ENCODE data around the gene ZSWIM5.

ZSWIM5 gene

GRCh38 chr1:45035631-45036301 is 170.6 kb downstream of the ZSWIM5 start:
- no peak for DNase-seq (ENCODE audit: low read depth)
- TF ChIP-seq, protein P1, sequence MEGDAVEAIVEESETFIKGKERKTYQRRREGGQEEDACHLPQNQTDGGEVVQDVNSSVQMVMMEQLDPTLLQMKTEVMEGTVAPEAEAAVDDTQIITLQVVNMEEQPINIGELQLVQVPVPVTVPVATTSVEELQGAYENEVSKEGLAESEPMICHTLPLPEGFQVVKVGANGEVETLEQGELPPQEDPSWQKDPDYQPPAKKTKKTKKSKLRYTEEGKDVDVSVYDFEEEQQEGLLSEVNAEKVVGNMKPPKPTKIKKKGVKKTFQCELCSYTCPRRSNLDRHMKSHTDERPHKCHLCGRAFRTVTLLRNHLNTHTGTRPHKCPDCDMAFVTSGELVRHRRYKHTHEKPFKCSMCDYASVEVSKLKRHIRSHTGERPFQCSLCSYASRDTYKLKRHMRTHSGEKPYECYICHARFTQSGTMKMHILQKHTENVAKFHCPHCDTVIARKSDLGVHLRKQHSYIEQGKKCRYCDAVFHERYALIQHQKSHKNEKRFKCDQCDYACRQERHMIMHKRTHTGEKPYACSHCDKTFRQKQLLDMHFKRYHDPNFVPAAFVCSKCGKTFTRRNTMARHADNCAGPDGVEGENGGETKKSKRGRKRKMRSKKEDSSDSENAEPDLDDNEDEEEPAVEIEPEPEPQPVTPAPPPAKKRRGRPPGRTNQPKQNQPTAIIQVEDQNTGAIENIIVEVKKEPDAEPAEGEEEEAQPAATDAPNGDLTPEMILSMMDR (conservative IDR thresholded peaks at IDR 0.05; ENCODE audit: low read depth, low read length): no peak
- H3K4me3 ChIP-seq (ENCODE audit: low read depth, low read length): no peak overlapping the region

DNA sequence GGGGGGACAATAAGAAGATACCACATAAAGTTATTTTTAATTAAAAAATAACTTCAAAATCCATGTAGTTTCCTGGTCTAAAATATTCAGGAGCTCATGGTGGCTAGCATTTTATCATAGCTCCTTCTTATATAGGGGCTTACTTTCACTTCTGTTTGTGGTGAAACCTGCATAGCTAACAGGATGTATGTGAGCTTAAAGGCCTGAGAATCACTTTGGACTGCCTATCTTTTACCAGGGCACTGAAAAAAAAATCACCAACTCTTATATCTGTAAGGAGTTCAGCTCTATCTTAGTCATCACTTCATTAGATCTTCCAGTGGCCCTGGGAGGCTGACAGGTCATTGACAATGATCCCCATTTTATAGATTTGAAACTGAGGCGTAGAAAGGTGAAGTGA is 173.0 kb downstream of the ZSWIM5 start:
- no peak for DNase-seq (ENCODE audit: low read depth)
- H3K4me3 ChIP-seq (ENCODE audit: low read depth, low read length): no peak overlapping the region
- TF ChIP-seq, protein P1 (conservative IDR thresholded peaks at IDR 0.05; ENCODE audit: low read depth, low read length): no peak

- no peak overlapping the region for H3K4me3 ChIP-seq (ENCODE audit: low read depth, low read length)
- DNase-seq (ENCODE audit: low read depth): no peak
- TF ChIP-seq, protein P1 (conservative IDR thresholded peaks at IDR 0.05; ENCODE audit: low read depth, low read length): no peak
These were observed 173.6 kb downstream of the ZSWIM5 start for GRCh38 chr1:45032837-45033236.

DNA sequence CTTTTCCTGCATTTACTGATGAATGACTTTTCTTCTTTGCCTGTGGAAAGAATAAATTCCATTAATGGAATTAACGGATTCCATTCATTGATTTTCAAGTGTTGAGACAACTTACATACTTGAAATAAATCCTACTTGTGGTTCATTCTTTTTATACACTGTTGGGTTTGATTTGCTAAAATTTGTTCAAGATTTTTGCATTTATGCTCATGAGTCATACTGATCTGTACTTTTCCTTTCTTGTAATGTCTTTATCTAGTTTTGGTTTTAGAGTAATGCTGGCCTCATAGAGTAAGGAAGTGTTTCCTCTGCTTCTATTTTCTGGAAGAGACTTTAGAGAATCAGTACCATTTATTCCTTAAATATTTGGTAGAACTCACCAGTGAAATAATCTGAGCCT is 180.0 kb downstream of the ZSWIM5 start:
- DNase-seq (ENCODE audit: low read depth): peak; percentile 21
- TF ChIP-seq, protein P1 (conservative IDR thresholded peaks at IDR 0.05; ENCODE audit: low read depth, low read length): no peak
- no peak overlapping the region for H3K4me3 ChIP-seq (ENCODE audit: low read depth, low read length)

DNA sequence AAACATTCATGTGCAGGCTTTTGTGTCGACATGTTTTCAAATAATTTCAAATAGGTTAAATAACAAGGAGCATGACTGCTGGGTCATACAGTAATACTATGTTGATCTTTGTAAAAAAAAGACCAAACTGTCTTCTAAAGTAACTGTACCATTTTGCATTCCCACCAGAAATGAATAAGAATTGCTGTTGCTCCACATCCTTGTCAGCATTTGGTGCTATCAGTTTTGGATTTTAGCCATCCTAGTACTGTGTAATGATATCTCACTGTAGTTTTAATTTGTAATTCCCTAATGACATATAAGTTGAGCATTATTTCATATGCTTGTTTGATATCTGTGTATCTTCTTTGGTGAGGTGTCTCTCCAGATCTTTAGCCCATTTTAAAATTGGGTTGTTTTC is 182.7 kb downstream of the ZSWIM5 start:
- no peak overlapping the region for H3K4me3 ChIP-seq (ENCODE audit: low read depth, low read length)
- DNase-seq (ENCODE audit: low read depth): no peak
- TF ChIP-seq, protein P1 (conservative IDR thresholded peaks at IDR 0.05; ENCODE audit: low read depth, low read length): no peak

- DNase-seq (ENCODE audit: low read depth): peak; percentile 80
- TF ChIP-seq, protein P1 (conservative IDR thresholded peaks at IDR 0.05; ENCODE audit: low read depth, low read length): peak; percentile 92
- no peak overlapping the region for H3K4me3 ChIP-seq (ENCODE audit: low read depth, low read length)
These were observed 187.7 kb downstream of the ZSWIM5 start for GRCh38 chr1:45018599-45019230.

DNA sequence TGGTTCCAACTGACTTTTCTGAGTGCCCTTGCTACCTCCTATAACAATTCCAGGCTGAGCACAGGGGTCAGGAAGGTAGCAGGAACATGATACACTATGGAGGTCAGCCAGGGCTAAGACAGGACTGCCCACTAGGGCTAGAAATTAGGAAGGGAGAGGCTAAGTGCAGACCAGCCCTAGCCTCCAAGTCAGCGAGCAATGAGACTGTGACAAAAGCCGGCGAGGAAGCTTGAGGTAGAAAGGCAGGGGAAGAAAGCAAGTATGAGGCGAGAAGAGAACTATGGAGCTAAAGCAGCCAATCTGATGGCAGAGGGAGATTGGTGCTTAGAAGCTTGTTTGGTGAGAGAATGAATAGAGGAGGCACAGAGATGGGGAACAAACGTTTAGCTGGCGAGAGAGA is 189.6 kb downstream of the ZSWIM5 start:
- TF ChIP-seq, protein P1 (conservative IDR thresholded peaks at IDR 0.05; ENCODE audit: low read depth, low read length): no peak
- no peak overlapping the region for H3K4me3 ChIP-seq (ENCODE audit: low read depth, low read length)
- DNase-seq (ENCODE audit: low read depth): no peak
